ENCODE results near the gene STK32A.
"Not testable (repeated sequence)": the region's sequence is repeated elsewhere in the genome, so short reads cannot be mapped to it uniquely, and the experiment has no call there.

The STK32A gene

GRCh38 chr5:147234825-147235635, at the start of gene STK32A:
Gene STK32A (plus strand): TSS chr5:147235026. CDS start chr5:147239635, 4,609 bp downstream.
- DNase-seq, result peak; percentile 67

DNA sequence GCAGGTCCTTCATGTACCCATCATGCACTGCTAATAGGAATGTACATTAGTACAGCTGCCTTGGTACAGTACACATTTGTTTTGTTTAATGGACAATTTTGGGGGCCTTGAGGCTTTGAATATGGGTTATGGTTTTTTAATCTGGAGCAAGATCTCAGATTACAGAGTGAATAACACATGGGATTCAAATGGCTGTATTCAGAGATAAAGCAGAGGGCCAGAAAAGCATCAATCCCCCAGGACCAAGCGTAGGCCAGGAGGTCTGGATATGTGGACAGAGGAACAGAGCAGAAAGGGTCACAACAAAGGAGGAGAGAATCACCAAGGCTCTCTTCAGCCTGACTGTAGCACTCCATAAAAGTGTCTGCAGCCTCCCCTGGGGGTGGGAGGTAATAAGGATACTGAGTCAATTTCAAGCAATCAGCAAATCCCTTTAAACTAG, 47.7 kb upstream of the STK32A start:
- DNase-seq, result no peak

DNA sequence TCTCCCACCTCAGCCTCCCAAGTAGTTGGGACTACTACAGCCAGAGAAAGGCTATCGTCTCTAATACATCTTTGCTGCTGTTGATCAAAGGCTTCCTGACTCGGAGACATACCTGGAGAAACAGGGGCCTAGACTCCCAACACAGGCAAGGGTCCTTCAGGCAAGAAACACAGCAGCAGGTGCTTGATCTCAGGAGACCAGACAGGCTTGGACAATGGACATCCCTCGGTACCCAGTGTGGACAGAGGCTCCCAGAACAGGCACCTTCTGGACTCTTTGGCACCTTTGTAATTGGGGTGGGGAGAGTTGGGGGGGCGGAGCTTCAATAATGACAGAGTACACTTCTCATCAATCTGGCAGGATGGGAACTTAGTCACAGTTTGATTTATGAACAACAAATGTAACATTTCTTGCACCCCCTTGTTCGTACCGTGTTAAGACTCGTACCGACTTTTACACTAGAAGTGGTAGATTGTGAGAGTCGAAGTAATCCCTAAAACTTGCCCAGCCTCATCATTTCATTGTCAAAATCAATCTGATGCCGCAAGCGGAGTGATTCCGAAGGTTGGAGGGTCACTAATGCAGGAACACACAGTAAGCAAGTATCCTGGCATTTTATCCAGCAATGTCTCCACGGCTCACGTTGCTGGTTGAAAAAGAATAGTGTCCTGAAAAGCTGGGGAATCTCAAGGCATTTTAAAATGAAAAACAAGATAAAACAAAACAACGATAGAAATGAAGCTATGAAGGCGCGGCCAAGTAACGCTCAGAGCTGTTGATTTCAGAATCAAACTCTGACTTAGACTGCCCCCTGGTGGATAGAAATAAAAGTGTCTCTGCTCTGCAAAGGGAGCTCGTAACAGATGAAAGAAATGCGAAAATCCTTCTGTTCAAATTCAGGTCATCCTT, 46.4 kb upstream of the STK32A start:
- DNase-seq, result no peak

DNA sequence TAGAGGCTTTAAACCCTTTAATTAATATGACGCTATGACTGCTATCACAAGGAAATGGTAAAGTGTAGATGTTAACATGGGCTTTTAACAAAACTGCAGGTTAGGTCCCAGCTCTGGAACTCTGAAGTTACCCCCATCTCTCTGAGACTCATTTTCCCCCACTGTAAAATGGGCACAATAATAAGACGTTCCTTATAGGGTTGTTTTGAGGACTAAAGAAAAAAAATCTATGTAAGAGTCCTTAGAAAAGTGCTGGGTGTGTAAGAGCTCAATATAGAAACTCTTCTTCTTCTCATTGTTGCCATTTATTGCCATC, 45.8 kb upstream of the STK32A start:
- no peak for DNase-seq

GRCh38 chr5:147190331-147190730, 44.5 kb upstream of the STK32A start:
- no peak for DNase-seq

DNA sequence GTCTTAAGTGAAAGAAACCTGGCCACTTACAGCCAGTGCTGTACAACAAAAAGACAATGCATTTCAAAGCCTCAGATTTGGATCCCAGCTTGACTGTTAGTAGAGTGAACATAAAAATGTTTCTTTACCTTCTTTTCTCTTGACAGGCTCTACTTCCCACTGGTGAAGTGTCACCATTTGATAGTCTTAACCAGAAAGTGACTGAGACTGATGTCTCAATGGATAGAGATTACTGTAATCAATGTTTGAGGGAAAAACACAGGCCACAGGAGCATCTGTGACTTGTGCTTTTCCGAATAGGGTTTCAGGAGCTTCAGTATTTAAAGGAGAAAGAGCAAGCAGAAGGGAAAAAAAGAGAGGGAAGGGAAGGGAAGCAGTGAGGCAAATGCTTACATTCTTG, 41.7 kb upstream of the STK32A start:
- DNase-seq, result no peak

GRCh38 chr5:147200004-147200403, 34.8 kb upstream of the STK32A start:
- no peak for DNase-seq

GRCh38 chr5:147203213-147203612, 31.6 kb upstream of the STK32A start:
- no peak for DNase-seq

DNA sequence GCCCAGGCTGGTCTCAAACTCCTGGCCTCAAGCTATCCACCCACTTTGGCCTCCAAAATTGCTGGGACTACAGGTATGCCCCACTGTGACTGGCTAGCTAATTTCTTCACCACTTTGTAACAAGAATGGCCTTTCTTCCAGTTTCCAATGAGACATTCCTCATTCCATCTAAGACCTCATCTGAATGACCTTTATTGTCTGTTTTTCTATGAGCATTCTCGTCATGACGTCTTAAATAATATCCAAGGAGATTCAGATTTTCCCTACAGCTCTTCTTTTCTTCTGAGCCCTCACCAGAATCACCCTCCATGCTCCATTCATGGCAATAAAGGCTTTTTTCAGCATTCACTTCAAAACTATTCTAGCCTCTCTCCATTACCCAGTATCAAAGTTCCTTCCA, 30.2 kb upstream of the STK32A start:
- DNase-seq, result no peak

DNA sequence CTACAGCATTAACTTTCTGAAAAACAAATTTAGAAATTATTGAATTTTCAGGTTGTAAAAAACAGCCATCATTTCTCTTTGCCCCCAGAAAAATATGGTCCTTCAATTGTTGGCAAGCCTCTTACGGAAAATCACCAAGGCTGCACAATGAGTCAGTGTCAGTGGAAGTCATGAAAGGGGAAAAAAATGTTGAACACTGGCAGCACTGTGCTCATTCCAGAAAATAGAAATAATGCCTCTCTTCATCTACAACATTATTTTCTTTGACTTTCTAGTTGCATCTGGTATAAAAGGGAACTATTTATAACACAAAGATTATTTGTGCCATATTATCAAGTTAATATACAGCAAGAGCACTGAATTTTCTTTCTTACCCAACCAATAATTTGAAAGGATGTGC, 26.7 kb upstream of the STK32A start:
- peak; percentile 47 for DNase-seq

DNA sequence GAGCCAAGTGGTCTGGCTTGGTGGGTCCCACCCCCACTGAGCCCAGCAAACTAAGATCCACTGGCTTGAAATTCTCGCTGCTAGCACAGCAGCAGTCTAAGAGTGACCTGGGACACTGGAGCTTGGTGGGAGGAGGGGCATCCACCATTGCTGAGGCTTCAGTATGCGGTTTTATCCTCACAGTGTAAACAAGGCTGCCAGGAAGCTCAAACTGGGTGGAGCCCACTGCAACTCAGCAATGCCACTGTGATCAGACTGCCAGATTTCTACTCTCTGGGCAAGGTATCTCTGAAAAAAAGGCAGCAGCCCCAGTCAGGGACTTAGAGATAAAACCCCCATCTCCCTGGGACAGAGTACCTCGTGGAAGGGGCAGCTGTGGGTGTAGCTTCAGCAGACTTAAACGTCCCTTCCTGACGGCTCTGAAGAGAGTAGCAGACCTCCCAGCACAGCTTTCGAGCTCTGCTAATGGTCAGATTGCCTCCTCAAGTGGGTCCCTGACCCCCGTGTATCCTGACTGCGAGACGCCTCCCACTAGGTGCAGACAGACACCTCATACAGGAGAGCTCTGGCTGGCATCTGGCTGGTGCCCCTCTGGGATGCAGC, 18.2 kb upstream of the STK32A start:
- DNase-seq, result peak; percentile 41

GRCh38 chr5:147223343-147223742, 11.5 kb upstream of the STK32A start:
- no peak for DNase-seq

- peak; percentile 38 for DNase-seq
Measured at GRCh38 chr5:147223948-147224791, 10.7 kb upstream of the STK32A start.

GRCh38 chr5:147225938-147226337, 8.9 kb upstream of the STK32A start:
- no peak for DNase-seq

DNA sequence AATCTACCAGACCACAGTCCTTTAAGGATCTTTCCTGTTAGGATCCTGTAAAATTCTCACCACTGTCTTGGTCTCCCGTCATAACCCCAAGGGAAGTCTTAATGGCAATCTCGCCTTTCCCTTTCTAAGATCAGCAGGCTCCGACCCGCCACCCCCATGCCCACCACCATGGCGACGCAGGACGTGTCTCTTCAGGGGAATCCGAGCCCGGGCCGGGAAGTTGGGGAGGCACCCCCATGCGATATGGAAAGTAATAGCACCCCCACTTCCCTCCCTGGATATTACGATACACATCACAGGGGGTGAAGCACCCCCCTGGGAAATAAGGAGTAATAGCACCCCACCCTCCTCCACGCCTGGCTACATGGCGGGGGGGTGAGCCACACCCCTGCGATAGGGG, 8.3 kb upstream of the STK32A start:
- DNase-seq, result no peak

DNA sequence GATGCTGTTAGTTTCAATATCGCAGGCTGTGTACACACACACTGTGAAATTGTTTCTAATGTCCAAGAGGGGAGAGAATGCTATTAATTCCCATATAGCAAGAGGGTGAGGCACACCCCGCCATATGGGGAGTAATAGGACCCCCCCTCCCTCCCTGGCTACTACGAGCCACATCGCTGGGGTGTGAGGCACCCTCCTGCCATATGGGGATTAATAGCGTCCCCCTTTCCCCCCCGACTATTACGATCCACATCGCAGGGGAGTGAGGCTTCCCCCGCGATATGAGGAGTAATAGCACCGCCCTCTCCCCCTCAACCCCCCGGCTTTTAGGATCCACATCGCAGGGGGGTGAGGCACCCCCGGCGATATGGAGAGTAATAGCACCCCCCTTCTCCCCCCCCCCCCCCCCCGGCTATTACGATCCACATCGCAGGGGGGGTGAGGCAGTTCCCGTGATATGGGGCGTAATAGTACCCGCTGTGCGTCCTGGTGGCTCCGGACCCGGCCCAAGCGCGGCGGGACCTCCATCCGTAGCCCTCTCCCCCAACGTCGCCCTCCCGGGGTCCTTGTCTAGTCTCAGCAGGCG, 494 bp upstream of the STK32A start:
- no peak for DNase-seq

- no peak for DNase-seq
Measured at GRCh38 chr5:147240266-147240985, 5.6 kb downstream of the STK32A start.

DNA sequence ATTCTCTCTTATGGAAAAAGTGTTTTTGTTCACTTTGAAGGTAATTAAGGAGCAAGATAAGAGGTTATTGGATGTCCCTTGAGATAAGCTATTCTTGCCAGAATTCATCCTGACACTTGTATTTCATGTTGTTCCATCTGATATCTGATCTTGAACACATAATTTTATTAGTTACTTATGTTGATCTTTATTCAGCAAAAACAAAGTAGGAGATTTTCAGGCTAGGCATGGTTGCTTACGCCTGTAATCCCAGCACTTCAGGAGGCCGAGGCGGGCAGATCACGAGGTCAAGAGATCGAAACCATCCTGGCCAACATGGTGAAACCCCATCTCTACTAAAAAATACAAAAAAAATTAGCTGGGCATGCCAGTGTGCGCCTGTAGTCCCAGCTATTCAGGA, 8.4 kb downstream of the STK32A start:
- DNase-seq, result not testable (repeated sequence)

GRCh38 chr5:147245381-147246165, 10.7 kb downstream of the STK32A start:
- DNase-seq, result no peak

DNA sequence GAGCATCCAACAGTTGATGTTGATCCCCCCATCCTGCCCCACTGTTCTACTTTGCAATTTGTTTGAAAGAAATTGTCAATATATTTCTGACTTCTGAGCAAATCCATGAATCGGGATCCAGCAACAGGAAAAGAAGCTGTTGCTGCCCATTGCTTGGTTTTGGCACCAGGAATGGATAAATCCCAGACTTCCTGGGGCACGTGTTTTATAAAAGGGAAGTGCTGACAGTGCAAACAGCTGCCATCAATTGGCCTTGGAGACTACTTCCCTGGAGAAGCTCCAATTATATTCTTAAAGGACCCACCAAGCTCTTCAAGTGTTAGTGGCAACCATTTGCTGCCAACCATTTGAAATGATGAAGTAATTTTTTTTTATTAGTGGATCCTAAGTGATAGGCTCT, 13.7 kb downstream of the STK32A start:
- no peak for DNase-seq

GRCh38 chr5:147259837-147260236, 25.0 kb downstream of the STK32A start:
- no peak for DNase-seq

All from left hindlimb (tissue), 1 donor.